ENCODE measurements around the gene OCIAD2. TPM values are rescaled to one million over a fixed set of nuclear protein-coding genes. Genes with fewer than 3 reads are reported as not detected.
"Not testable (repeated sequence)": the region's sequence is repeated elsewhere in the genome, so short reads cannot be mapped to it uniquely, and the experiment has no call there.

OCIAD2 gene
- 26.6 TPM for polyA plus RNA-seq (ENCODE audit: insufficient read length)

DNA sequence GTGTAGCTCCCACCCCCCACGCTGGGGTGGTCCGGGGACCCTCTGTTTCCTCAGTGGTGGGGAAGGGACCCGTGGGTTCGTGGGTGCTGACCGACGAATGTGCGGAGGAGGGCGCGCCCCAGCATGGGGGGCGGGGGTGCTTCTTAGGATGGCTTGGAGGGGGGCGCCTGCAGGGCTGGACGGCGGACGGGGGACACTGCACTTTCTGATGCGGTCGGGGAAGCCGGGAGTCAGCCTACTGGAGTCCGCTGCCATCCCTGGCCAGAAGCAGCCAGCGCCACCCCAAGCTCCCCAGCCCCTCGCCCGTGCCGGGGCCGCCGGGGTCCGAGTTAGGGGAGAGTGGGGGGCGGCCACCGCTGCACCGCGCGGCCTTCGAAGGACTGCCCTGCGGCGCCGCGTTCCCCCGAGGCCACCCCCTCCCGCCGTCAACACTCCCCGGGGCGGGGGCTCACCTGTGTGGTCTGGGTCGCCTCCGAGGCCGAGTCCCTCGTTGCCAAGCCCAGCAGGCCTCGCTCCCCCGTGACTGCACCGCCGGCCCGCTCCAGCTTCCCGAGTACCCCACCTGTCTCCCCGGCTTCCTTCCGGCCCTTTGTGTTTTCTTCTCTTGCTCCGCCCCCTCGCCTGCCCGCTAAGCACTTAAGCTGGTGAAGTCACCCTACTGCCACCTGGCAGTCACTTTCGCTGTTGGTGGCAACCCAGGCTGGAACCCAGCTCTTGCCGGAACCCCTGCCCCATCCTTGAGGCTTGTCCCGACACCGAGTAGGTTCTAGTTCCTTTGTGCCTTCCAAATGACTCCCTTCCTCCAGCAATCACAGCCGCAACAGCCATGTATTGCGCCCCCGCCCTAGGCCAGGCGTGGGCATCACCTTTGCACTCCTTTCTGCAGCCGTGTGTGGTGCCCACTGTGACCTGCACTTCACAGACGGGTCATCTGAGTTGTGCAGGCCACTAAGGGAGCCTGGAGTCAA lies at the start of gene OCIAD2:
TSS of gene OCIAD2 (minus strand) at position 569 of the 968 bp plus-strand sequence. CDS start 2,225 bp downstream, outside the sequence.
- no peak for DNase-seq (ENCODE audit: low read depth)

- no peak for DNase-seq (ENCODE audit: low read depth)
Measured at GRCh38 chr4:48954314-48954713, 47.7 kb upstream of the OCIAD2 start.

DNA sequence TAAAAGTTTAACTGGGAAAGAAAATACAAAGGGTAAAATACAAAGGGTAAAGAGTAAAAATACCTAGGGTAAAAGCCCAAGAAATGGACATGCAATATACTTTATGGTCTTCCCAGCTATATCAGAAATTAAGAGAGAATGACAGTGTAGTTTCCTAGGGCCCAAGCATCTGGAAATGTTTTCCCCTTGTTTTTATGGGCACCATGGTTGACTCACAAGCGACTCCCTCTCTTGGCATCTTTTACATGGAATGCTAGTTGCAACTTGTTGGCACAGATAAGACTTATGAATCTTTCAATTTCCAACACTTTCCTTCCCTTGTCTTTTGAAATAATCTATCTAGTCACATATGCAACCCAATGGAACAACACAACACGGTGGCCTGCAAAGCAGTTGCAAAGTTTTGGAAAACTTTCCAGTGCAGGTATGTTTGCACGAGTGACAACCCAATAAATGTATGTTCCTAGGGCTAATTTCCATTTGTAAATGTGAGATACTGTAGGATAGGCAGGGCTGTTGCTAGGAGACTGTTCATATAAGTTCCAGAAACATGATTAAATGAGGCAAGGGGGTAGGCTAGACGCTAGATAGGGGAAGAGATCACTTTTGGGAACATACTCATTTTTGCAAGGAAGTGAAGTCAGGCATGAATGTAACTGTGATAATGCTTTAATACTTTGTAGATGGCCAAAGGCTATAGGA lies 43.1 kb upstream of the OCIAD2 start:
- no peak for DNase-seq (ENCODE audit: low read depth)

DNA sequence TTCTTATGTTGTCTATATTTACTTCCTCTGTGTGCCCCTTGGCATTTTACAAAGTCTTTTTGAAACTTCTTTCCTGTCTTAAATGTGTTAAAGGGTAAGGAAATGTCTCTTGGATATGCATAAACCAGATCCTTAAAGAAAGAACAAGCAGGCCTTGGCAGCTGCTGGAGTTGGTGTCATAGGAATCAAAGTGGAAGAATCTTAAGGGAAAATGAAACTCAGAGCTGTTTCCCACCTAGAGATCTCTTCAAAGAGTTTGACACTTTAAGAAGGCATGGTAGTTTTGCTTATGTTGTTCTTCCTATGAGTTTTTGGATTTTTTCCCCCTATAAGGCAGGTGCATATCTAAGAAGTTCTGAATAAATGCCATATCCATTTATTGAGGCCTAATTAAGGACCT lies 42.5 kb upstream of the OCIAD2 start:
- DNase-seq (ENCODE audit: low read depth) = no peak

GRCh38 chr4:48947731-48948130 lies 41.2 kb upstream of the OCIAD2 start:
- no peak for DNase-seq (ENCODE audit: low read depth)

DNA sequence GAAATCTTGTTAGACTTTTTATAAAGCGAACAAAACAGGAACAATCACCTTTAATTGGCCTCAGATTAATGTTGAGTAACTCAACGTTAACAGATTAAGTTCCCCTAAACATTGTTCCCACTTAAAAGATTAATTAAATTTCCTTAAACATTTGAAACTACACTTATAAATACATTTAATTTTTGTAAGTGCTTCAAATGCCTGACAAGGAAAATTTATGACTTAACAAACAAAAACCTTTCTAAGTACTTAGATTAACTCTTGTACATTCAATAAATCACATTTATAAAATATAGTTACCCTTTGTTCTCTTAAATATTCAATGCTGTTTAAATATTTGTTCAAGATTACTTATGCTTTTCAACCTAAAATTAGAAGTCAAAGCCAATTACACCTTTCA lies 39.4 kb upstream of the OCIAD2 start:
- no peak for DNase-seq (ENCODE audit: low read depth)

DNA sequence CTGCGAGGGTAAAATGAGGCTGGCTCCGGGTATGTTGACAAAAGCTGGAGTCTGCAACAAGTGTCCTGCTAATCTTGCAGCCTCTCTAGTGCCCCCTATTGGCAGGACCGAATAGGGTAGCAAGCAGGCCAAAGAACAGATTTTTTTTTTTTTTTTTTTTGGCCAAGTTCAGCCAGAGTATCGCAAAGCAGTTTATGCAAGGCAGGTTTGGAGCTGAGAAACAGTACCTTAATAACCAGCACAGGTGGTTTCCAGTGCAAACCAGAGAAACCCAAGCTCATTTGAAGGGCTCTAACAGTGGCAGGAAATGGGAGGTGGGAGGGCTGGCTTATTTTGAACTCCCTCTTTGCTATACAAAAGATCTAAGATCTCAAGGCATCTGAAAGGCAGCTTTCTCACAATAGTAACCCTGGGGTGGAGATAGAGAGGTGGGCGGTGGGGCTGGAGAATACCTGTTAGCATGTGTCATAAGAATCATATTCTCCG lies 38.2 kb upstream of the OCIAD2 start:
- DNase-seq (ENCODE audit: low read depth) = no peak

- no peak for DNase-seq (ENCODE audit: low read depth)
Measured at GRCh38 chr4:48944252-48944651, 37.7 kb upstream of the OCIAD2 start.

- DNase-seq (ENCODE audit: low read depth) = no peak
Measured at GRCh38 chr4:48943387-48943786, 36.8 kb upstream of the OCIAD2 start.

DNA sequence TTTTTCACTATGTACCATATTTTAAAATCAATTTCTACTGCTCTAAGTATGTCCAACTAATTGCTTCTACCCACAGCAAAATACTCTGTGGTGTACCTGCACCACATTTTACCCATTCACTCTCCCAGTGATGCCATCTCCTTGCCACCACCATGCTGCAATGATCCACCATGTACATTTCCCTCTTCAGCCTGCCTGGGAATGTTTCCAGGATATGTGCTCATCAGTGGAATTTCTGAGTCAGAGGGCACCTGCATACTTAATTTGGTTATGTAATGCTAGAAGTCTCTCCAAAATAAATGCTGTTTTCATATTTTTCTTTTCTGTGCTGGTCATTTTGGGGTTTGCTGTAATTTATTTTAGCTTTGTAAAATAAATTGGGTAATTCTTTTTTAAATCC lies 33.2 kb upstream of the OCIAD2 start:
- DNase-seq (ENCODE audit: low read depth) = no peak

- DNase-seq (ENCODE audit: low read depth) = no peak
Measured at GRCh38 chr4:48938831-48939230, 32.3 kb upstream of the OCIAD2 start.

- no peak for DNase-seq (ENCODE audit: low read depth)
Measured at GRCh38 chr4:48937033-48937432, 30.5 kb upstream of the OCIAD2 start.

GRCh38 chr4:48931459-48931858 lies 24.9 kb upstream of the OCIAD2 start:
- DNase-seq (ENCODE audit: low read depth) = no peak

DNA sequence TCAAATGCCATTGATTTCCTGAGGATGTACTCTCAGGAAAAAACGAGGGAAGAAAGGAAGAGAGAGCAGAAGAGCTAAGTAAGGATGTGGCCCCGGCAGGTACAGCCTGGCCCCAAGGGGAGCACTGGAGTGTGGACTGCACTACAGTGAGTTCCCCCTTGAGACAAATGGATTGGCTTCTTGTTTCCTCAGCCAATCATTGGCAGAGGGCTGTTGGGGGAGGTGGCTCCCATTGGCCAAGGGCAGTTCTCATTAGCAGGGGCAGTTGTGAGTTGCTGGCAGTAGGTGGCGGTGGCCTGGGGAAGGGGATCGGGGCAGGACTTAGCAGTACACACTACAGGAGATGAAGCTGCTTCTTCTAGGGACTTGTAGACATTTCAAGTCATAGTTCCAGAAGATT lies 24.1 kb upstream of the OCIAD2 start:
- no peak for DNase-seq (ENCODE audit: low read depth)

DNA sequence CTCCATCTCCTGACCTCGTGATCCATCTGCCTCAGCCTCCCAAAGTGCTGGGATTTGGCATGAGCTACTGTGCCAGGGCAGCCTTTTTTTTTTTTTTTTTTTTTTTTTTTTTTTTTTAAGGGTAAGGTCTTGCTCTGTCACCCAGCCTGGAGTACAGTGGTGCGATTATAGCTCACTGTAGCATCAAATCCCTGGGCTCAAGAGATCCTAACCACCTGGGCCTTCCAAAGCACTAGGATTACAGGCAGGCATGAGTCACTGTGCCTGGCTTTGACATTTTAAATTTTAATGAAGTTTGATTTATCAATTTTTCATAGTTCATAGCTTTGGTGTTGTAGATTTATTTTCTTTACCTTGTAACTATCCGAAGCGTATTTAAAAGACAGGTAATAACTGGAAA lies 17.8 kb upstream of the OCIAD2 start:
- no peak for DNase-seq (ENCODE audit: low read depth)

- DNase-seq (ENCODE audit: low read depth) = not testable (repeated sequence)
Measured at GRCh38 chr4:48923065-48923464, 16.5 kb upstream of the OCIAD2 start.

- no peak for DNase-seq (ENCODE audit: low read depth)
Measured at GRCh38 chr4:48914311-48914710, 7.7 kb upstream of the OCIAD2 start.

DNA sequence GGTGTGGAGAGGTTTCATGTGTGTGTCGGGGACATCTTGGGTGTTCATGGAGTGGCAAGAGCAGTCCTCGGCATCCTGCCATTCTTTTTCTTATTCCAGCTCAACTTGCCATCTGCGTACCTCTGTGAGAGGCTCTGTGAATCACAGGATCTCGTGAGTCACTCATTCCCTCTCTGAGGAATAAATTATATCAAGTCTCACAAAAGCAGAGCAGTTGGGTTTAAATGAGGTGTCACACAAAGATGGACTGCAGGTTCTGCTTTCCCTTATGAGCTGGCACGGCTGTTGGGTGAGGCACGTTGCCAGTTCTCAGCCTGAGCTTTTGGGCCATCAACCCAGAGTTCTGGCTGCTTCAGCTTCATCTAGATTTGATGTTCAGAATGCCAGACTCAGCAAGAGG lies 6.8 kb upstream of the OCIAD2 start:
- no peak for DNase-seq (ENCODE audit: low read depth)

- DNase-seq (ENCODE audit: low read depth) = no peak
Measured at GRCh38 chr4:48912349-48912748, 5.8 kb upstream of the OCIAD2 start.

GRCh38 chr4:48910511-48910910 lies 3.9 kb upstream of the OCIAD2 start:
- DNase-seq (ENCODE audit: low read depth) = no peak

DNA sequence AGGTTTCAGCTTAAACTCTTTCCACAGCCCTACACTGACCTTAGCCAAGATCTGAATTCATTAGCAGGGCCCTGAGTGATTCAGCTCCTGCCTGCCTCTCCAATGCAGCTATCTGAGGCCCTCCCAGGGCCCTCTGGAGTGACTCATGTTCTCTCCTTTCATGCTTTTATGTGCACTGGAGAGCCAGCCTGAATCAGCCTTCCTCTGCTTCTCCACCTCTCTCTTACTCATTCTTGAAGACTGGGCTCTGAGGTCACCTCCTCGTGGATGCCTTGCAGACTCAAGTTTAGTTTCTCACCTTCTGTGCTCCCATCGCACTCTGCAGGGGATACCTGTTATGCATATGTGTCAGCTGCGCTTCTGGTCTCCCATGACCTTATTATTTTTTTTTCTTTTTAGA lies 3.1 kb upstream of the OCIAD2 start:
- no peak for DNase-seq (ENCODE audit: low read depth)

DNA sequence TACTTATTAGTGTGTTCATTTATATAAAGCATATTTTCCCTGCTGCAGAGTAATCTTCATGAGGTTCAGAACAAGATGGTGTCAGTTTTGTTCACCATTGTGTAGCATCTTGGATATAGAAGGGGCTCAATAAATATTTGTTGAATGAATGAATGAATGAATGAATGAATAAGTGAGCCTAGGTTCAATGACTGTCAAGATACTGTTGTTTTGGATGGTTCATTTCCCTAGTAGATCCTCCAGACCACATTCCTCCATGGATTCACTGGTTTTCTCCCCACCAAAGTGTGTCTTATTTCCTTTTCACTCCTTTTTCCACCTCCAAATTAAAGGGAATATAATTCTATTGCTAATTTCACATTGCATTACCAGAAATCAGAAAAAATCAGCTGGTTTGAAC lies 2.1 kb upstream of the OCIAD2 start:
- no peak for DNase-seq (ENCODE audit: low read depth)
